Right cardiac atrium (tissue), 5 donors: ENCODE measurements around the gene TRIM68. TPM values are rescaled to one million over a fixed set of nuclear protein-coding genes. Genes with fewer than 3 reads are reported as not detected.

Experiments
- ATAC-seq, 2 donors: fragments of 200-7000 bp; cut with Tn5 transposase; one replicate each; pipeline versions ENCODE4 v1.8.0 to v1.9.1; 2020; ENCODE audit warnings: moderate library complexity in 2 of 2, mild to moderate bottlenecking in 1 of 2
- DNase-seq, 3 donors: peaks; one replicate each; pipeline ENCODE4 v3.0.0-alpha.2; 2020
- H3K27ac ChIP-seq: one replicate; pipeline ENCODE4 v1.5.1; 2013; ENCODE audit warnings: mild to moderate bottlenecking, low read length, control low read depth, moderate library complexity
- H3K27me3 ChIP-seq: one replicate; pipeline ENCODE4 v1.6.1; 2013; ENCODE audit not compliant: control insufficient read depth, insufficient read depth
- H3K4me1 ChIP-seq: one replicate; pipeline ENCODE4 v1.6.1; 2013; ENCODE audit warnings: low read length; ENCODE audit not compliant: control insufficient read depth, insufficient read depth
- H3K4me3 ChIP-seq: one replicate; pipeline ENCODE4 v1.5.1; 2013; ENCODE audit warnings: low read length, control low read depth
- H3K9me3 ChIP-seq: one replicate; pipeline ENCODE4 v1.6.1; 2013; ENCODE audit warnings: low read length; ENCODE audit not compliant: control insufficient read depth
- WGBS: extraction: QIAGEN DNeasy Blood & Tissue Kit; methylation state at CpG from one replicate; pipeline ENCODE4 v1.1.7; 2013; 5-methylcytosine and 5-hydroxymethylcytosine counted together
- intact Hi-C, 4 donors: fragments of 100-400 bp; cut with DNase I; formaldehyde crosslinking; loops; one replicate each; pipeline versions ENCODE4 v1.11.0 to v1.14.0; 2022 to 2023
- polyA plus RNA-seq: library from polyadenylated mRNA; stranded (reverse); fragments of 200-250 nt; gene quantifications from one replicate; pipeline ENCODE4 v1.2.3, GENCODE V29; 2013
- total RNA-seq, 4 donors: library from RNA; stranded (reverse); fragmentation: NEBNext Ultra II Directional; extraction: Animal tissue kit (Norgen Biotek cat#: 25700); gene quantifications; one replicate each; pipeline ENCODE4 v1.2.1, GENCODE V29; 2021
- donor health status: healthy with polysubstance abuse.
- donor health status: DM: no; HTN: yes; CAD: no.
- donor health status: DM: no; HTN: no; CAD: no.
- donor health status: DM: no; HTN: yes; CAD: no; lungs with severe emphysema.
- donor health status: DM: yes; HTN: yes; CAD: no.

The TRIM68 gene
- total and polyA plus RNA-seq, 5 donors: 6.5 to 12.4 (median 10.7) TPM

- WGBS: 63% methylated on average over 8 of the region's 8 CpGs
- H3K27me3 ChIP-seq: no peaks in the 10 kb centered on the region
- H3K9me3 ChIP-seq: no peaks in the 10 kb centered on the region
- H3K27ac ChIP-seq: no peak overlapping the region
- intact Hi-C loops: no loop called here
- no peak overlapping the region for H3K4me3 ChIP-seq
- ATAC-seq (no peak), DNase-seq (no peak)
- no peaks in the 10 kb centered on the region for H3K4me1 ChIP-seq
Observed at GRCh38 chr11:4559527-4560440, 48.2 kb downstream of the TRIM68 start.

- Histone ChIP-seq H3K9me3 (peaks cover 6% of the 10 kb centered on the region), H3K27ac (no peak overlapping the region), H3K27me3 (no peaks in the 10 kb centered on the region), H3K4me1 (no peaks in the 10 kb centered on the region), H3K4me3 (no peak overlapping the region)
- ATAC-seq (no peak), DNase-seq (no peak)
- intact Hi-C loops: no loop called here
- WGBS: 81% methylated on average over 8 of the region's 8 CpGs
Observed at GRCh38 chr11:4551346-4551979, 56.6 kb downstream of the TRIM68 start.

Other genes with a start within 250 kb of the TRIM68 start
- gene OR52B4, start 239.8 kb downstream of the TRIM68 start, total RNA-seq: not detected
- gene OR52B4, start 239.8 kb downstream of the TRIM68 start, polyA plus RNA-seq: not detected
- 10 to 100 TPM in 1 of 4 donors, 1 to 10 TPM in 3; 9.1 to 10.3 (median 9.3) TPM for gene TRIM21, start 214.5 kb downstream of the TRIM68 start, total RNA-seq
- gene TRIM21, start 214.5 kb downstream of the TRIM68 start, polyA plus RNA-seq: 8.3 TPM
- gene OR52K2, start 158.9 kb downstream of the TRIM68 start, total RNA-seq: under 1 TPM in 1 of 4 donors, not detected in 3; 0.29 TPM
- not detected for gene OR52K2, start 158.9 kb downstream of the TRIM68 start, polyA plus RNA-seq
- under 1 TPM in 1 of 4 donors, not detected in 3; 0.06 TPM for gene OR52K1, start 125.6 kb downstream of the TRIM68 start, total RNA-seq
- gene OR52K1, start 125.6 kb downstream of the TRIM68 start, polyA plus RNA-seq: not detected
- gene OR52M1, start 63.0 kb downstream of the TRIM68 start, total RNA-seq: not detected
- gene OR52M1, start 63.0 kb downstream of the TRIM68 start, polyA plus RNA-seq: not detected
- not detected for gene OR52I2, start 26.5 kb downstream of the TRIM68 start, total RNA-seq
- not detected for gene OR52I2, start 26.5 kb downstream of the TRIM68 start, polyA plus RNA-seq
- gene OR52I1, start 14.2 kb downstream of the TRIM68 start, total RNA-seq: not detected
- not detected for gene OR52I1, start 14.2 kb downstream of the TRIM68 start, polyA plus RNA-seq
- not detected for gene OR51D1, start 29.2 kb upstream of the TRIM68 start, total RNA-seq
- not detected for gene OR51D1, start 29.2 kb upstream of the TRIM68 start, polyA plus RNA-seq
- under 1 TPM; 0.22 to 0.63 (median 0.24) TPM for gene OR51E1, start 35.8 kb upstream of the TRIM68 start, total RNA-seq
- gene OR51E1, start 35.8 kb upstream of the TRIM68 start, polyA plus RNA-seq: 0.45 TPM
- not detected for gene OR51E2, start 89.6 kb upstream of the TRIM68 start, total RNA-seq
- gene OR51E2, start 89.6 kb upstream of the TRIM68 start, polyA plus RNA-seq: 0.05 TPM
- gene MMP26, start 96.6 kb upstream of the TRIM68 start, total RNA-seq: not detected
- gene MMP26, start 96.6 kb upstream of the TRIM68 start, polyA plus RNA-seq: not detected
- not detected for gene OR51F1, start 161.7 kb upstream of the TRIM68 start, total RNA-seq
- not detected for gene OR51F1, start 161.7 kb upstream of the TRIM68 start, polyA plus RNA-seq
- not detected for gene OR52R1, start 196.1 kb upstream of the TRIM68 start, total RNA-seq
- gene OR52R1, start 196.1 kb upstream of the TRIM68 start, polyA plus RNA-seq: not detected
- not detected for gene OR51F2, start 213.1 kb upstream of the TRIM68 start, total RNA-seq
- gene OR51F2, start 213.1 kb upstream of the TRIM68 start, polyA plus RNA-seq: not detected
- gene OR51S1, start 241.0 kb upstream of the TRIM68 start, total RNA-seq: not detected
- gene OR51S1, start 241.0 kb upstream of the TRIM68 start, polyA plus RNA-seq: not detected